ENCODE results near the gene IGHMBP2.

GRCh38 chr11:68863553-68864265, 40.0 kb upstream of the IGHMBP2 start:
- TF ChIP-seq YY1 (IDR thresholded peaks at IDR 0.05; ENCODE audit: low read depth) (no peak), EGR1 (IDR thresholded peaks at IDR 0.05) (no peak), NFIC (IDR thresholded peaks at IDR 0.05) (no peak), CREB1 (IDR thresholded peaks at IDR 0.05; ENCODE audit: low read depth) (no peak), MAX (IDR thresholded peaks at IDR 0.05) (no peak), CEBPB (IDR thresholded peaks at IDR 0.05) (no peak), FOXM1 (IDR thresholded peaks at IDR 0.05; ENCODE audit: borderline replicate concordance, low read depth) (no peak), USF1 (IDR thresholded peaks at IDR 0.05) (no peak)

All from Ishikawa (cell line).